ENCODE data around the gene E2F4. TPM values are rescaled to one million over a fixed set of nuclear protein-coding genes. Genes with fewer than 3 reads are reported as not detected.

E2F4 gene
- total and polyA plus RNA-seq, 2 experiments from 2014 or later = 66.2 to 85.2 TPM

GRCh38 chr16:67237396-67238277, 45.7 kb downstream of the E2F4 start:
- no peak for TF ChIP-seq CTCF (IDR thresholded peaks at IDR 0.05; ENCODE audit: low read depth, low read length)
- Histone ChIP-seq H3K4me3 (no peak overlapping the region), H3K27ac (no peak overlapping the region), H3K9me3 (ENCODE audit: low read depth) (no peaks in the 10 kb centered on the region), H3K36me3 (peaks cover 5% of the 10 kb centered on the region), H3K27me3 (no peaks in the 10 kb centered on the region), H3K4me1 (ENCODE audit: low read depth) (no peaks in the 10 kb centered on the region)
- DNase-seq (ENCODE audit: low read depth in 1 of 2, low spot score in 1 of 2) = no peak

GRCh38 chr16:67238278-67238575, 46.3 kb downstream of the E2F4 start:
- no peak for DNase-seq (ENCODE audit: low read depth in 1 of 2, low spot score in 1 of 2)
- Histone ChIP-seq H3K36me3 (peaks cover 5% of the 10 kb centered on the region), H3K27me3 (no peaks in the 10 kb centered on the region), H3K4me3 (no peak overlapping the region), H3K4me1 (ENCODE audit: low read depth) (no peaks in the 10 kb centered on the region), H3K27ac (no peak overlapping the region), H3K9me3 (ENCODE audit: low read depth) (no peaks in the 10 kb centered on the region)
- no peak for TF ChIP-seq CTCF (IDR thresholded peaks at IDR 0.05; ENCODE audit: low read depth, low read length)

GRCh38 chr16:67238806-67239470, 47.0 kb downstream of the E2F4 start:
- DNase-seq (ENCODE audit: low read depth in 1 of 2, low spot score in 1 of 2) = no peak
- no peaks in the 10 kb centered on the region for H3K9me3 ChIP-seq (ENCODE audit: low read depth)
- no peak for TF ChIP-seq CTCF (IDR thresholded peaks at IDR 0.05; ENCODE audit: low read depth, low read length)
- no peak overlapping the region for H3K4me3 ChIP-seq
- no peaks in the 10 kb centered on the region for H3K4me1 ChIP-seq (ENCODE audit: low read depth)
- peaks cover 5% of the 10 kb centered on the region for H3K36me3 ChIP-seq
- H3K27me3 ChIP-seq = no peaks in the 10 kb centered on the region
- no peak overlapping the region for H3K27ac ChIP-seq

- Histone ChIP-seq H3K27ac (no peak overlapping the region), H3K4me1 (ENCODE audit: low read depth) (no peaks in the 10 kb centered on the region), H3K9me3 (ENCODE audit: low read depth) (no peaks in the 10 kb centered on the region), H3K4me3 (no peak overlapping the region), H3K27me3 (no peaks in the 10 kb centered on the region), H3K36me3 (peaks cover 5% of the 10 kb centered on the region)
- DNase-seq (ENCODE audit: low read depth in 1 of 2, low spot score in 1 of 2) = no peak
- TF ChIP-seq CTCF (IDR thresholded peaks at IDR 0.05; ENCODE audit: low read depth, low read length) = no peak
Measured at GRCh38 chr16:67240506-67240905, 48.6 kb downstream of the E2F4 start.

- H3K36me3 ChIP-seq = peaks cover 5% of the 10 kb centered on the region
- TF ChIP-seq CTCF (IDR thresholded peaks at IDR 0.05; ENCODE audit: low read depth, low read length) = no peak
- H3K27ac ChIP-seq = no peak overlapping the region
- H3K4me1 ChIP-seq (ENCODE audit: low read depth) = no peaks in the 10 kb centered on the region
- no peaks in the 10 kb centered on the region for H3K9me3 ChIP-seq (ENCODE audit: low read depth)
- no peak overlapping the region for H3K4me3 ChIP-seq
- peak in 1 of 2 donors; percentile 77 for DNase-seq (ENCODE audit: low read depth in 1 of 2, low spot score in 1 of 2)
- no peaks in the 10 kb centered on the region for H3K27me3 ChIP-seq
Measured at GRCh38 chr16:67241008-67241900, 49.3 kb downstream of the E2F4 start.

Data from cardiac muscle cell (in vitro differentiated cells and primary cell).